ENCODE data around the gene TNFRSF25. TPM values are rescaled to one million over a fixed set of nuclear protein-coding genes. Genes with fewer than 3 reads are reported as not detected.

Gene TNFRSF25
- polyA plus RNA-seq, 2 of the 4 experiments (the other 2 are of a cell fraction), result 0.65 to 3.4 TPM

GRCh38 chr1:6448749-6449631 lies 17.0 kb downstream of the TNFRSF25 start:
- CTCF ChIA-PET, result interaction anchor here (0.6 to 3.0 kb wide), 7 partner anchors 8 to 203 kb away, joined by 4 to 16 read pairs (median 4); no protein-coding TSS in a partner anchor

GRCh38 chr1:6447818-6448748 lies 17.9 kb downstream of the TNFRSF25 start:
- TF ChIP-seq, protein P1, sequence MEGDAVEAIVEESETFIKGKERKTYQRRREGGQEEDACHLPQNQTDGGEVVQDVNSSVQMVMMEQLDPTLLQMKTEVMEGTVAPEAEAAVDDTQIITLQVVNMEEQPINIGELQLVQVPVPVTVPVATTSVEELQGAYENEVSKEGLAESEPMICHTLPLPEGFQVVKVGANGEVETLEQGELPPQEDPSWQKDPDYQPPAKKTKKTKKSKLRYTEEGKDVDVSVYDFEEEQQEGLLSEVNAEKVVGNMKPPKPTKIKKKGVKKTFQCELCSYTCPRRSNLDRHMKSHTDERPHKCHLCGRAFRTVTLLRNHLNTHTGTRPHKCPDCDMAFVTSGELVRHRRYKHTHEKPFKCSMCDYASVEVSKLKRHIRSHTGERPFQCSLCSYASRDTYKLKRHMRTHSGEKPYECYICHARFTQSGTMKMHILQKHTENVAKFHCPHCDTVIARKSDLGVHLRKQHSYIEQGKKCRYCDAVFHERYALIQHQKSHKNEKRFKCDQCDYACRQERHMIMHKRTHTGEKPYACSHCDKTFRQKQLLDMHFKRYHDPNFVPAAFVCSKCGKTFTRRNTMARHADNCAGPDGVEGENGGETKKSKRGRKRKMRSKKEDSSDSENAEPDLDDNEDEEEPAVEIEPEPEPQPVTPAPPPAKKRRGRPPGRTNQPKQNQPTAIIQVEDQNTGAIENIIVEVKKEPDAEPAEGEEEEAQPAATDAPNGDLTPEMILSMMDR (IDR thresholded peaks at IDR 0.05), result no peak
- TF ChIP-seq JUNB (IDR thresholded peaks at IDR 0.05) (no peak), MYC (IDR thresholded peaks at IDR 0.05; ENCODE audit: borderline replicate concordance, low read length) (no peak), NR3C1 (IDR thresholded peaks at IDR 0.05) (no peak), CHD4 (IDR thresholded peaks at IDR 0.05; ENCODE audit: borderline replicate concordance) (no peak), RNF2 (IDR thresholded peaks at IDR 0.05; ENCODE audit: borderline replicate concordance, low read depth) (no peak), JUN (IDR thresholded peaks at IDR 0.05) (no peak), EHMT2 (IDR thresholded peaks at IDR 0.05; ENCODE audit: low read depth) (no peak), E2F6 (IDR thresholded peaks at IDR 0.05; ENCODE audit: borderline replicate concordance, low read depth) (no peak), MAZ (IDR thresholded peaks at IDR 0.05; ENCODE audit: borderline replicate concordance, low read depth, low read length) (no peak)
- TF ChIP-seq, protein P2, sequence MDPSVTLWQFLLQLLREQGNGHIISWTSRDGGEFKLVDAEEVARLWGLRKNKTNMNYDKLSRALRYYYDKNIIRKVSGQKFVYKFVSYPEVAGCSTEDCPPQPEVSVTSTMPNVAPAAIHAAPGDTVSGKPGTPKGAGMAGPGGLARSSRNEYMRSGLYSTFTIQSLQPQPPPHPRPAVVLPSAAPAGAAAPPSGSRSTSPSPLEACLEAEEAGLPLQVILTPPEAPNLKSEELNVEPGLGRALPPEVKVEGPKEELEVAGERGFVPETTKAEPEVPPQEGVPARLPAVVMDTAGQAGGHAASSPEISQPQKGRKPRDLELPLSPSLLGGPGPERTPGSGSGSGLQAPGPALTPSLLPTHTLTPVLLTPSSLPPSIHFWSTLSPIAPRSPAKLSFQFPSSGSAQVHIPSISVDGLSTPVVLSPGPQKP (IDR thresholded peaks at IDR 0.05; ENCODE audit: low read depth, low read length), result no peak
- Histone ChIP-seq H3K27ac (peak overlapping the region in 1 of 2 experiments; percentile 57; a peak in 1 of 6 replicates), H3K4me1 (0 out of 3 replicates have a peak, but pooled peaks cover 2% of the 10 kb centered on the region), H3K4me3 (peak overlapping the region; percentile 19; the same call in 2 of the 3 replicates), H3K9me3 (no peaks in the 10 kb centered on the region), H3K4me2 (peak overlapping the region; percentile 57)
- WGBS (ENCODE audit: missing lambda C conversion rate), result 61% methylated on average over 15 of the region's 68 CpGs
- DNase-seq (ENCODE audit: low read depth in 1 of 2, low spot score in 1 of 2) (no peak), ATAC-seq (peak in 1 of 2 experiments; percentile 41; a peak in 3 of 6 replicates), FAIRE-seq (no peak)
- CTCF ChIA-PET, result interaction anchor here (1.3 to 3.0 kb wide), 5 partner anchors 9 to 41 kb away, joined by 3 to 16 read pairs (median 5); no protein-coding TSS in a partner anchor
- POLR2A ChIA-PET, result no interaction called here

More at GRCh38 chr1:6448749-6449631, 17.0 kb downstream of the TNFRSF25 start:
- TF ChIP-seq CBX2 (IDR thresholded peaks at IDR 0.05; ENCODE audit: borderline replicate concordance, low read depth) (no peak), EP300 (IDR thresholded peaks at IDR 0.05) (no peak), RFX5 (IDR thresholded peaks at IDR 0.05) (no peak), FOXS1 (CRISPR knock-in tag; IDR thresholded peaks at IDR 0.05) (no peak), FOSL2 (IDR thresholded peaks at IDR 0.05) (no peak), FOSL2 (CRISPR knock-in tag; IDR thresholded peaks at IDR 0.05) (no peak), NR3C1 (IDR thresholded peaks at IDR 0.05) (no peak), CHD2 (IDR thresholded peaks at IDR 0.05; ENCODE audit: low read length, partially characterized antibody) (no peak), KDM5A (IDR thresholded peaks at IDR 0.05) (no peak), SMC3 (IDR thresholded peaks at IDR 0.05) (no peak), POLR2A (IDR thresholded peaks at IDR 0.05; ENCODE audit: low read length) (no peak)
- TF ChIP-seq, protein P3, sequence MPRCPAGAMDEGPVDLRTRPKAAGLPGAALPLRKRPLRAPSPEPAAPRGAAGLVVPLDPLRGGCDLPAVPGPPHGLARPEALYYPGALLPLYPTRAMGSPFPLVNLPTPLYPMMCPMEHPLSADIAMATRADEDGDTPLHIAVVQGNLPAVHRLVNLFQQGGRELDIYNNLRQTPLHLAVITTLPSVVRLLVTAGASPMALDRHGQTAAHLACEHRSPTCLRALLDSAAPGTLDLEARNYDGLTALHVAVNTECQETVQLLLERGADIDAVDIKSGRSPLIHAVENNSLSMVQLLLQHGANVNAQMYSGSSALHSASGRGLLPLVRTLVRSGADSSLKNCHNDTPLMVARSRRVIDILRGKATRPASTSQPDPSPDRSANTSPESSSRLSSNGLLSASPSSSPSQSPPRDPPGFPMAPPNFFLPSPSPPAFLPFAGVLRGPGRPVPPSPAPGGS (IDR thresholded peaks at IDR 0.05), result no peak
- peak; percentile 11 to 38; a peak in 4 of 6 replicates for ATAC-seq
- no peak for DNase-seq (ENCODE audit: low read depth in 1 of 2, low spot score in 1 of 2)
- Histone ChIP-seq H3K4me3 (peak overlapping the region; percentile 19; the same call in 2 of the 3 replicates), H3K4me2 (peak overlapping the region; percentile 57), H3K9me3 (no peaks in the 10 kb centered on the region), H3K4me1 (0 out of 3 replicates have a peak, but pooled peaks cover 2% of the 10 kb centered on the region), H3K27ac (peak overlapping the region in 1 of 2 experiments; percentile 57; a peak in 2 of 6 replicates)
- WGBS (ENCODE audit: missing lambda C conversion rate), result 63% methylated on average over 4 of the region's 66 CpGs
- FAIRE-seq, result no peak
- POLR2A ChIA-PET, result no interaction called here
